Osteoblast (primary cell): ENCODE measurements around the gene UTP14C. TPM values are rescaled to one million over a fixed set of nuclear protein-coding genes. Genes with fewer than 3 reads are reported as not detected.
"Not testable (repeated sequence)": the region's sequence is repeated elsewhere in the genome, so short reads cannot be mapped to it uniquely, and the experiment has no call there.

Experiments used
- DNase-seq: peaks from one replicate; pipeline ENCODE4 v3.0.0; 2011; ENCODE audit warnings: low spot score, mixed read lengths; ENCODE audit not compliant: insufficient read length; ENCODE audit errors: missing footprints
- H2AFZ ChIP-seq: 2 replicates; pipeline ENCODE4 v1.6.0; 2011; ENCODE audit warnings: mild to moderate bottlenecking, low read length
- H3K27ac ChIP-seq: 2 replicates; pipeline ENCODE4 v1.5.1; 2011; ENCODE audit warnings: mild to moderate bottlenecking, low read depth, low read length, moderate library complexity
- H3K27me3 ChIP-seq: 2 replicates; pipeline ENCODE4 v1.6.0; 2012; ENCODE audit warnings: mild to moderate bottlenecking, control low read depth, inconsistent platforms, low read length, moderate library complexity; ENCODE audit not compliant: insufficient read depth
- H3K36me3 ChIP-seq: 2 replicates; pipeline ENCODE4 v1.5.1; 2011; ENCODE audit warnings: mild to moderate bottlenecking, low read length, control low read depth, moderate library complexity; ENCODE audit not compliant: insufficient read depth
- H3K4me1 ChIP-seq: 2 replicates; pipeline ENCODE4 v1.5.1; 2011; ENCODE audit warnings: mild to moderate bottlenecking, low read length, control low read depth, moderate library complexity; ENCODE audit not compliant: insufficient read depth
- H3K4me2 ChIP-seq: 2 replicates; pipeline ENCODE4 v1.6.0; 2011; ENCODE audit warnings: mild to moderate bottlenecking, low read length; ENCODE audit not compliant: insufficient read depth
- H3K4me3 ChIP-seq: fragments of 200-600 bp; sonication (generic); 3 replicates; pipeline ENCODE4 v1.5.1; 2012; ENCODE audit warnings: mild to moderate bottlenecking, low read length, inconsistent platforms; ENCODE audit not compliant: insufficient read depth
- H3K79me2 ChIP-seq: 2 replicates; pipeline ENCODE4 v1.6.0; 2012; ENCODE audit warnings: mild to moderate bottlenecking, low read length, control low read depth, inconsistent platforms; ENCODE audit not compliant: insufficient read depth
- H3K9me3 ChIP-seq: 2 replicates; pipeline ENCODE4 v1.5.1; 2011; ENCODE audit warnings: low read depth, low read length, control low read depth
- H4K20me1 ChIP-seq: 2 replicates; pipeline ENCODE4 v1.6.0; 2012; ENCODE audit warnings: mild to moderate bottlenecking, low read length, control low read depth; ENCODE audit not compliant: insufficient read depth
- CTCF ChIP-seq: IDR thresholded peaks from 2 replicates; pipeline ENCODE4 v1.5.1; 2011; ENCODE audit warnings: mild to moderate bottlenecking, low read depth, low read length, moderate library complexity; ENCODE audit errors: extremely low read depth
- total RNA-seq: library from RNA; depleted of rRNA; stranded (reverse); fragments of >200 nt; gene quantifications from 2 replicates; pipeline ENCODE4 v1.2.3, GENCODE V29; 2012

UTP14C gene
- total RNA-seq, 1 donor: 15.9 TPM

GRCh38 chr13:52048516-52048915 is 24.0 kb downstream of the UTP14C start:
- Histone ChIP-seq H3K9me3 (no peaks in the 10 kb centered on the region), H3K4me1 (no peaks in the 10 kb centered on the region), H3K4me2 (no peak overlapping the region), H4K20me1 (no peaks in the 10 kb centered on the region), H3K27ac (no peak overlapping the region), H3K4me3 (no peak overlapping the region), H2AFZ (no peak overlapping the region), H3K36me3 (no peaks in the 10 kb centered on the region), H3K27me3 (no peaks in the 10 kb centered on the region), H3K79me2 (no peaks in the 10 kb centered on the region)
- DNase-seq: peak; percentile 25
- no peak for TF ChIP-seq CTCF

- no peak overlapping the region for H2AFZ ChIP-seq
- H3K4me2 ChIP-seq: no peak overlapping the region
- H3K27me3 ChIP-seq: no peaks in the 10 kb centered on the region
- no peaks in the 10 kb centered on the region for H3K79me2 ChIP-seq
- no peaks in the 10 kb centered on the region for H3K36me3 ChIP-seq
- H3K9me3 ChIP-seq: no peaks in the 10 kb centered on the region
- H3K4me1 ChIP-seq: no peaks in the 10 kb centered on the region
- no peak for TF ChIP-seq CTCF
- no peaks in the 10 kb centered on the region for H4K20me1 ChIP-seq
- no peak overlapping the region for H3K4me3 ChIP-seq
- DNase-seq: no peak
- H3K27ac ChIP-seq: no peak overlapping the region
Observed at GRCh38 chr13:52051400-52051799, 26.9 kb downstream of the UTP14C start.

GRCh38 chr13:52053460-52053859 is 29.0 kb downstream of the UTP14C start:
- Histone ChIP-seq H3K4me3 (no peak overlapping the region), H3K4me1 (no peaks in the 10 kb centered on the region), H3K27me3 (no peaks in the 10 kb centered on the region), H3K27ac (no peak overlapping the region), H2AFZ (no peak overlapping the region), H3K36me3 (no peaks in the 10 kb centered on the region), H3K9me3 (no peaks in the 10 kb centered on the region), H4K20me1 (no peaks in the 10 kb centered on the region), H3K4me2 (no peak overlapping the region), H3K79me2 (no peaks in the 10 kb centered on the region)
- TF ChIP-seq CTCF: no peak
- DNase-seq: no peak

- not testable (repeated sequence) for H3K79me2 ChIP-seq, H3K27me3 ChIP-seq, H3K36me3 ChIP-seq, H3K27ac ChIP-seq, H4K20me1 ChIP-seq, H3K4me1 ChIP-seq, H2AFZ ChIP-seq, H3K9me3 ChIP-seq, DNase-seq, H3K4me3 ChIP-seq
- peak overlapping the region; percentile 40 for H3K4me2 ChIP-seq
Observed at GRCh38 chr13:52061064-52061463, 36.6 kb downstream of the UTP14C start.
